MCF 10A (cell line): ENCODE results near the gene CROCC2. TPM values are rescaled to one million over a fixed set of nuclear protein-coding genes. Genes with fewer than 3 reads are reported as not detected.

Experiments used
- BruUV-seq: library from RNA; stranded (reverse); fragments of 400-500 nt; replicated peaks from 2 replicates; lab custom pipeline; 2021; lab: Mats Ljungman, UMichigan
- CTCF ChIA-PET: fragments of 300-600 bp; sonication (Branson Sonifier 250); formaldehyde crosslinking; extraction: SDS; loops from one replicate; lab custom pipeline; 2021; ENCODE audit warnings: antibody characterized with exemption, inconsistent platforms; lab: Yijun Ruan, JAX
- POLR2A ChIA-PET: fragments of 300-600, 350-650 bp; sonication (Branson Sonifier 250); formaldehyde crosslinking; extraction: SDS; loops from one replicate; lab custom pipeline; 2020; ENCODE audit warnings: antibody characterized with exemption, inconsistent platforms; lab: Yijun Ruan, JAX
- DNase-seq: peaks from one replicate; pipeline ENCODE4 v3.0.0-alpha.2; 2018; ENCODE audit not compliant: unreplicated experiment
- H3K27ac Mint-ChIP-seq: one replicate; pipeline ENCODE4 v1.8.0; 2022; ENCODE audit warnings: mild to moderate bottlenecking, low read depth, mixed read lengths; ENCODE audit not compliant: unreplicated experiment
- H3K27me3 Mint-ChIP-seq: one replicate; pipeline ENCODE4 v1.8.0; 2022; ENCODE audit warnings: mixed read lengths; ENCODE audit not compliant: insufficient read depth, unreplicated experiment
- H3K36me3 Mint-ChIP-seq: one replicate; pipeline ENCODE4 v1.8.0; 2022; ENCODE audit warnings: mild to moderate bottlenecking, moderate library complexity, mixed read lengths; ENCODE audit not compliant: insufficient read depth, unreplicated experiment
- H3K4me1 Mint-ChIP-seq: one replicate; pipeline ENCODE4 v1.8.0; 2022; ENCODE audit warnings: mixed read lengths; ENCODE audit not compliant: insufficient read depth, unreplicated experiment
- H3K4me3 Mint-ChIP-seq: one replicate; pipeline ENCODE4 v1.8.0; 2022; ENCODE audit warnings: mild to moderate bottlenecking, moderate library complexity, mixed read lengths; ENCODE audit not compliant: unreplicated experiment
- H3K9me3 Mint-ChIP-seq: one replicate; pipeline ENCODE4 v1.8.0; 2022; ENCODE audit warnings: mixed read lengths; ENCODE audit not compliant: unreplicated experiment
- CTCF ChIP-seq: fragments of 200-600 bp; IDR thresholded peaks from one replicate; pipeline ENCODE4 v1.8.0; 2022; ENCODE audit warnings: antibody characterized with exemption, mild to moderate bottlenecking; ENCODE audit not compliant: unreplicated experiment
- intact Hi-C: fragments of 100-400 bp; cut with micrococcal nuclease; formaldehyde crosslinking; loops from 2 replicates; pipeline ENCODE4 v1.14.1; 2022
- total RNA-seq: library from RNA; stranded (reverse); gene quantifications from 2 replicates; pipeline ENCODE4 v1.2.3, GENCODE V29; 2022

Gene CROCC2
- total RNA-seq, 1 experiment from 2014 or later: not detected

GRCh38 chr2:240952496-240953246, 46.5 kb downstream of the CROCC2 start:
- BruUV-seq: no TSS peak
- Mint-ChIP-seq H3K4me1 (no peaks in the 10 kb centered on the region), H3K9me3 (no peaks in the 10 kb centered on the region), H3K4me3 (no peak overlapping the region), H3K36me3 (no peaks in the 10 kb centered on the region), H3K27ac (no peak overlapping the region), H3K27me3 (peaks cover 11% of the 10 kb centered on the region)
- DNase-seq: no peak
- CTCF ChIA-PET: no interaction called here
- intact Hi-C loops: no loop called here
- TF ChIP-seq CTCF: no peak
- POLR2A ChIA-PET: interaction anchor here (0.6 kb wide), 1 partner anchor 9 kb away, joined by 3 read pairs; no protein-coding TSS in a partner anchor

DNA sequence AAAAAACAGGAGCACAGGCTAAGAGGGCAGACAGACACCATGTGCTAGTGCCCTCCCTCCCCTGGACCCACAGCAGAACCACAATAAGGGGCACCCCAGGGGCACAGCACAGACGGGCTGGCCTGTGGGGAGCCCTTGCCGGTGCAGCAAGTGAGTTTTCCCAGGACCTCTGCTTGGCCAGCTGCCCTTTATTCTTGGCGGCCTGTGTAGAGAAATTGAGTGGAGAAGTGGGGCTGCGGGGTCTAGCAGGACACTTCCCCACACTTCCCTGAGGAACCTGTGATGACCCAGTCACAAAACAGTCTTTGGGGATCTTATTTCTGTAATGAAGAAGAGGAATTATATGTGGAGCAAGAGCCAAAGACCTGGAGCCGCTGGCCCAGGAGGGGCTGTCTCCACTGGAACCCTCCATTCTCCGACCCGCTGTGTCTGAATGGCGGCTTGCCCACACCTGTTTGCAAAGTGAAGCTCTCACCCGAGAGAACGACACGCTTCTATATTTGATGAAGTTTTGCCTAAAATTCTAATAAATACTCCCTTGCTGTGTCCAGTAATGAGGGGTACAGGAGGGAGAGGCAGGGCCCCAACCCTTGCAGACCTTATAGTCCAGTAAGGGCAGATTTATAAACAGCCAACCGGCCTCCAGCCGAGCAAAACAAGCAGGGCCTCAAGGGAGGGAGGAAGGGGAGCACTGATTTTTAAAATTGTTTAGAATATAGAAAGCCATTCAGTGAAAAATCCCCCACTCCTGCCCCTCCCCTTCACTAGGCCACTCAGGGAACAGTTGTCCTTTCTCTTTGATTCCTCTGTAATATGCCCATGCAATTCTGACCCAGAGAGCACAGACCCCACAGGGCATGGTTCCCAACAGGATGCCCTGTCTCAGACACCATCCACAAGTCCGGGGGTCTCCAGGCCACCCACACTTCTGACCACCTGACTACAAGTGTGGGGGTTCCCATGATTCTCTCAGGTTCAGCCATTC, 47.6 kb downstream of the CROCC2 start:
- intact Hi-C loops: no loop called here
- no peak overlapping the region for H3K27ac Mint-ChIP-seq
- no peaks in the 10 kb centered on the region for H3K4me1 Mint-ChIP-seq
- H3K36me3 Mint-ChIP-seq: no peaks in the 10 kb centered on the region
- no peak for DNase-seq
- ChIA-PET POLR2A (interaction anchor here (0.6 kb wide), 1 partner anchor 10 kb away, joined by 3 read pairs; no protein-coding TSS in a partner anchor), CTCF (no interaction called here)
- no peaks in the 10 kb centered on the region for H3K9me3 Mint-ChIP-seq
- H3K27me3 Mint-ChIP-seq: peaks cover 11% of the 10 kb centered on the region
- H3K4me3 Mint-ChIP-seq: no peak overlapping the region
- no TSS peak for BruUV-seq
- no peak for TF ChIP-seq CTCF

DNA sequence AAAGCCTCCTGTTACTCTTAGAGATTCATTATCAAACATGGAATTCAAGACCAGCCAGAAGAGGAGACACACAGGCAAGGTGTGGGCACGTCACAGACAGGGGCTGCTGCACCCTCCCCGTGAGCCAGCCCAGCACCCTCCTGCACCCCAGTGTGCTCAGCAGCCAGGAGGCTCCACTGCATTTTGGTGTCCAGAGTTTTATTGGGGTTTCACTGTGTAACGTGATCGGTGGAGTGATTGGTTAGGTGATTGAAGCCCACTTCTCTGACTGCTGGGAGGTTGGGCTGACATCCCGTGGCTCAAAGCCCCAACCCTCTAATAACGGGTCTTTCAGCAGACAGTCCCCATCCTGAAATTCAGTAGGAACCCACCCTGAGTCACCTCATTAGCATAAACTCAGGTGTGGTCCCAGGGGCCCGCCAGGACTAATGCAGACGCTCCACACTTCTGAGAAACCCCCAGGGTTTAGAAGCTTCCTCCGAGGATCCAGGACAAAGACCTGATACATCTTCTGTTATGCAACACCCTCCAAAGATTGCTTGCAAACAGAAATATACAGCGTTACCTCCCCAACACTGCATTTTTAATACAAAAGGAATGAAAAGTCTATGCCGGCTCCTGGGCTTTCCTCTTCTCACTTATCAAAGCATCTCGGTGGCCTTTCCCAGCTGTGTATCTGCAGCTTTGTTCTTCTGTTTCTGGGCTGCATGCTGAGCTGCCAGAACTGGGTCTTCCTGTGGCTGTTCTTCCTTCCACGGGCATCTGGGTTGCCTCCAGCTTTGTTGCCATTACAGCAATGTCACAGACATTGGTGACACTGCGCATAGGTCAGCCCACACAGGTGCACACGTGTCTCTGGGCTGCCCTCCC, 48.5 kb downstream of the CROCC2 start:
- intact Hi-C loops: no loop called here
- POLR2A ChIA-PET: no interaction called here
- CTCF ChIA-PET: interaction anchor here (0.7 kb wide), 1 partner anchor 29 kb away, joined by 3 read pairs; no protein-coding TSS in a partner anchor
- H3K9me3 Mint-ChIP-seq: no peaks in the 10 kb centered on the region
- no peaks in the 10 kb centered on the region for H3K36me3 Mint-ChIP-seq
- TF ChIP-seq CTCF: no peak
- no peak for DNase-seq
- H3K4me3 Mint-ChIP-seq: no peak overlapping the region
- H3K27me3 Mint-ChIP-seq: peaks cover 11% of the 10 kb centered on the region
- H3K27ac Mint-ChIP-seq: no peak overlapping the region
- no TSS peak for BruUV-seq
- no peaks in the 10 kb centered on the region for H3K4me1 Mint-ChIP-seq
